ENCODE measurements around the gene ZBED4. TPM values are rescaled to one million over a fixed set of nuclear protein-coding genes. Genes with fewer than 3 reads are reported as not detected.

ZBED4 gene
- total RNA-seq, 1 experiment from 2014 or later = 5.8 TPM

GRCh38 chr22:49930596-49931412, 77.2 kb downstream of the ZBED4 start:
- DNase-seq = peak; percentile 33
- no peaks in the 10 kb centered on the region for H3K9me3 ChIP-seq
- H3K36me3 ChIP-seq = no peaks in the 10 kb centered on the region
- no peak overlapping the region for H3K4me3 ChIP-seq
- no peaks in the 10 kb centered on the region for H3K27me3 ChIP-seq

GRCh38 chr22:49933236-49934159, 79.9 kb downstream of the ZBED4 start:
- no peaks in the 10 kb centered on the region for H3K27me3 ChIP-seq
- peak overlapping the region; percentile 60; the same call in 1 of the 2 replicates for H3K4me3 ChIP-seq
- DNase-seq = no peak
- no peaks in the 10 kb centered on the region for H3K9me3 ChIP-seq
- no peaks in the 10 kb centered on the region for H3K36me3 ChIP-seq

GRCh38 chr22:49934160-49934890, 80.7 kb downstream of the ZBED4 start:
- DNase-seq = peak; percentile 75
- Histone ChIP-seq H3K27me3 (no peaks in the 10 kb centered on the region), H3K36me3 (no peaks in the 10 kb centered on the region), H3K9me3 (no peaks in the 10 kb centered on the region), H3K4me3 (peak overlapping the region; percentile 60)

GRCh38 chr22:49934891-49935557, 81.4 kb downstream of the ZBED4 start:
- Histone ChIP-seq H3K4me3 (peak overlapping the region; percentile 60), H3K27me3 (no peaks in the 10 kb centered on the region), H3K36me3 (no peaks in the 10 kb centered on the region), H3K9me3 (no peaks in the 10 kb centered on the region)
- peak; percentile 81 for DNase-seq

GRCh38 chr22:49935561-49935960, 81.9 kb downstream of the ZBED4 start:
- Histone ChIP-seq H3K4me3 (no peak overlapping the region), H3K9me3 (no peaks in the 10 kb centered on the region), H3K27me3 (no peaks in the 10 kb centered on the region), H3K36me3 (no peaks in the 10 kb centered on the region)
- peak; percentile 42 for DNase-seq

- DNase-seq = peak; percentile 95
- H3K27me3 ChIP-seq = no peaks in the 10 kb centered on the region
- H3K4me3 ChIP-seq = peak overlapping the region; percentile 35
- no peaks in the 10 kb centered on the region for H3K9me3 ChIP-seq
- H3K36me3 ChIP-seq = no peaks in the 10 kb centered on the region
These were observed 82.7 kb downstream of the ZBED4 start for GRCh38 chr22:49936018-49936972.

GRCh38 chr22:49936973-49937757, 83.5 kb downstream of the ZBED4 start:
- Histone ChIP-seq H3K9me3 (no peaks in the 10 kb centered on the region), H3K27me3 (no peaks in the 10 kb centered on the region), H3K4me3 (no peak overlapping the region), H3K36me3 (no peaks in the 10 kb centered on the region)
- no peak for DNase-seq

GRCh38 chr22:49937758-49938564, 84.3 kb downstream of the ZBED4 start:
- Histone ChIP-seq H3K4me3 (no peak overlapping the region), H3K9me3 (no peaks in the 10 kb centered on the region), H3K36me3 (no peaks in the 10 kb centered on the region), H3K27me3 (no peaks in the 10 kb centered on the region)
- DNase-seq = no peak

- H3K36me3 ChIP-seq = no peaks in the 10 kb centered on the region
- DNase-seq = no peak
- no peaks in the 10 kb centered on the region for H3K9me3 ChIP-seq
- H3K27me3 ChIP-seq = no peaks in the 10 kb centered on the region
- no peak overlapping the region for H3K4me3 ChIP-seq
These were observed 85.0 kb downstream of the ZBED4 start for GRCh38 chr22:49938565-49939136.

Other genes starting within 250 kb of the ZBED4 start
- 17.3 and 18.0 TPM in 2 replicates for gene BRD1, start 26.0 kb upstream of the ZBED4 start, total RNA-seq (2014; rRNA removed; shearing (Covaris generic); ENCODE audit: low replicate concordance)
- 14.1 and 34.2 TPM in 2 replicates for gene ALG12, start 64.6 kb downstream of the ZBED4 start, total RNA-seq (2014; rRNA removed; shearing (Covaris generic); ENCODE audit: low replicate concordance)
- 41.8 and 71.8 TPM in 2 replicates for gene CRELD2, start 64.8 kb downstream of the ZBED4 start, total RNA-seq (2014; rRNA removed; shearing (Covaris generic); ENCODE audit: low replicate concordance)
- 29.3 and 37.1 TPM in 2 replicates for gene PIM3, start 106.9 kb downstream of the ZBED4 start, total RNA-seq (2014; rRNA removed; shearing (Covaris generic); ENCODE audit: low replicate concordance)
- gene IL17REL, start 158.9 kb downstream of the ZBED4 start, total RNA-seq (2014; rRNA removed; shearing (Covaris generic); ENCODE audit: low replicate concordance) = not detected in 2 replicates
- not detected in 2 replicates for gene TTLL8, start 204.5 kb downstream of the ZBED4 start, total RNA-seq (2014; rRNA removed; shearing (Covaris generic); ENCODE audit: low replicate concordance)
- not detected in 2 replicates for gene MLC1, start 231.6 kb downstream of the ZBED4 start, total RNA-seq (2014; rRNA removed; shearing (Covaris generic); ENCODE audit: low replicate concordance)
- gene MOV10L1, start 236.2 kb downstream of the ZBED4 start, total RNA-seq (2014; rRNA removed; shearing (Covaris generic); ENCODE audit: low replicate concordance) = not detected in 2 replicates